HG02798 (cell line): ENCODE data around the gene KATNB1.
"Not testable (repeated sequence)": the region's sequence is repeated elsewhere in the genome, so short reads cannot be mapped to it uniquely, and the experiment has no call there.

ENCODE experiments used
- ATAC-seq: cut with Tn5 transposase; IDR thresholded peaks from one replicate; pipeline ENCODE4 v1.9.1; 2021; ENCODE audit warnings: mild to moderate bottlenecking; ENCODE audit not compliant: unreplicated experiment, poor library complexity

The KATNB1 gene

DNA sequence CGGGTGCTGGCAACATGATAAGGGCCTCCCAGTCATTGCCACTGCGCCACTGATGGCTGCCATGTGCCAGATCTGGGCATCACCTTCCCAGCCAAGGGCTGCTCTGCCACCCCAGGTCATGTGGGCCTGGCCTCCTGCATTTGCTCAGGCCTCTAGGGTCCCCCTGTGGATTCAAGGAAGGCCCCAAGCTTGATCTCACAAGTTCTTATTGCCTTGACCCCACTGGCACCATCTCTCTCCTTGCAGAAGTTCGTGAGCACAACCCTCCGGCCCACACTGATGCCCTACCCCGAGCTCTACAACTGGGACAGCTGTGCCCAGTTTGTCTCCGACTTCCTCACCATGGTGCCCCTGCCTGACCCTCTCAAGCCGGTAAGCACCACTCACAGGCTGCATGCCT lies 35.7 kb upstream of the KATNB1 start:
- ATAC-seq: no peak

DNA sequence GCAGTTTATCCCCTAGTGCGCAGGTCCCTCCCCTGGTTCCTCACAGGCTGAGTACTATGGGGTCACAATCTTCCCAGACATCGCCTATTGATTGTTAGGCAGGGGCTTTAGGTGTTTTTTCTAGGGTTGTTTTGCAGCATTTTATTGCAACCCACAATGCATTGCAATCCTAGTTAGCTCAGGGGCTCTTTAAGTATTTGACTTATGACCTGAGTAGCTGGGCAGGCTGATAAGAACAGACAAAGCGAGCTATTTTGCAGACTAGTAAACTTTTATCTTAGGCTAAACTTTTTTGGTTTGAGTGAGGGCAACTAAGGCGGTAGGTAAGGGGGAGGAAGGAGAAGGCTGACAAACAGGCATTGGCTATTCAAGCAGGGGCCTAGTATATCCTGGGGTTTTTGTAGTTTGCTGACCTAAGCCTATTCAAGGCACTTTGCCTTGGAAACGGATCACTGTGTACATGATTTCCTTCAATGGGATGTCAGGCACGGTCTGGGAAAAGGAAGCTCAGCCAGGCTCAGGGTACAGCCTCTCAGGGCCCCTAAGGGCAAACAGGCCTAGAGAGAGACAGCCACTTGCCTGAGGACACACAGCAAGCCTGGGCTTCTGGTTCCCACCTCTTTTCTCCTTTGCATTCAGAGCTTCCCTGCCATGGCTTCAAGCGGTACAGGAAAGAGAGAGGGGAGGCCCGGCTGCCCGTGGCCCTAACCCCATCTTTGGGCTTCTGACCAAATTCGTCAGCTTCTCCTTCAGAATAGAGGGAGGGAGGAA lies 34.6 kb upstream of the KATNB1 start:
- ATAC-seq: no peak

DNA sequence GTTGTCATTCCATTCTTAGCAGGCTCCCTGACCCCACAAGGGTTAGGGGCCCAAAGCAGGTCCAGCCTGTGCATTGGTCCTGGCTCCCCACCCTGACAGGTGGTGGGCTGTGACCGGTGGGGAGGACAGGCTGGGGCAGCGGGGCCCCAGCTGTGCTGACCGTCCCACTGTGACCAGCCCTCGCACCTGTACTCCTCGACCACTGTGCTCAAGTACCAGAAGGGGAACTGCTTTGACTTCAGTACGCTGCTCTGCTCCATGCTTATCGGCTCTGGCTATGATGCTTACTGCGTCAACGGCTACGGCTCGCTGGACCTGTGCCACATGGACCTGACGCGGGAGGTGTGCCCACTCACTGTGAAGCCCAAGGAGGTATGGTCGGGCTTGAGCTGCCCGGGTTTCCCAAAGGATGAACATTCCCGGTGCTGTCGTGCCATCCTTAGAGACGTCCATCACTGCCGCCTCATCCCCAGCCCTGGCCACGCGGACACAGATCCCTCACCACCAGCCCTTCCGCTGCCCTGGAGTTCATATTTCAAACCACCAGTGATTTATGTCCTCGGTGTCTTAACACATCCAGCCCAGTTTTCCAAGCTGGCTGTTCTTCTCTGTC lies 33.7 kb upstream of the KATNB1 start:
- no peak for ATAC-seq

DNA sequence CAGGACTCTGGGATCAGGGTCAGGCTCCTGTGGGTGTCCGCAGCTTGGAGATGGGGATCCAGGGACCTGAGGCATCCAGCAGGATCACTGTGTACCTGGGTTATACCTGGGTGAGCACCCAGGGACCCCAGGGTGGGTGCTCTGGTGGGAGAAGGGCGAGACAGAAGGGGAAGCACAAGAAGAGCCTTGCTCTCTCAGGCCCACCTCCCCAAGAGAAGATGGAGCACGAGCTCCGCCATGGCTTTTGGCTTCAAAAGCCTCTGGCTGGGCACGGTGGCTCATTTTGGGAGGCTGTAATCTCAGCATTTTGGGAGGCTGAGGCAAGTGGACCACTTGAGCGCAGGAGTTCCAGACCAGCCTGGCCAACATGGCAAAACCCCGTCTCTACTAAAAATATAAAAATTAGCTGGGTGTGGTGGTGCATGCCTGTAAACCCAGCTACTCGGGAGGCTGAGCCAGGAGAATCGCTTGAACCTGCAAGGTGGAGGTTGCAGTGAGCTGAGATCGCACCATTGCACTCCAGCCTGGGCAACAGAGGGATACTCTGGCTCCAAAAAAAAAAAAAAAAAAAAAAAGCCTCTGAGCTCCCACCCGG lies 32.1 kb upstream of the KATNB1 start:
- ATAC-seq: no peak

- ATAC-seq: no peak
Observed at GRCh38 chr16:57704011-57704904, 31.3 kb upstream of the KATNB1 start.

GRCh38 chr16:57704905-57705852 lies 30.4 kb upstream of the KATNB1 start:
- no peak for ATAC-seq

DNA sequence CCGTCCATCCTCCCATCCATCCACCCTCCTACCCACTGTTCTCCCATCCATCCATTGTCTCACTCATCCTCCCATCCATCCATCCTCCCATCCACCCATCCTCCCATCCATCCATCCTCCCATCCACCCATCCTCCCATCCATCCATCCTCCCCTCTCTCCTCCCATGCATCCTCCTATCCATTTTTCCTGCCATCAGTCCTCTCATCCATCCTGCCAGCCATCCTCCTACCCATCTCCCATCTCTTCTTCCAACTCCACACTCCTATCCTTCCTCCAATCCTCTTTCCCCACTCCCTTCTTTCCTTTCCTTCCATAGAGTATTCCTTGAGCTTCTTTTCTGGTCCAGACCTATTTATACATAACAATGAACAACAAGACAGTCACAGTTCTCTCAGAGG lies 28.9 kb upstream of the KATNB1 start:
- no peak for ATAC-seq

DNA sequence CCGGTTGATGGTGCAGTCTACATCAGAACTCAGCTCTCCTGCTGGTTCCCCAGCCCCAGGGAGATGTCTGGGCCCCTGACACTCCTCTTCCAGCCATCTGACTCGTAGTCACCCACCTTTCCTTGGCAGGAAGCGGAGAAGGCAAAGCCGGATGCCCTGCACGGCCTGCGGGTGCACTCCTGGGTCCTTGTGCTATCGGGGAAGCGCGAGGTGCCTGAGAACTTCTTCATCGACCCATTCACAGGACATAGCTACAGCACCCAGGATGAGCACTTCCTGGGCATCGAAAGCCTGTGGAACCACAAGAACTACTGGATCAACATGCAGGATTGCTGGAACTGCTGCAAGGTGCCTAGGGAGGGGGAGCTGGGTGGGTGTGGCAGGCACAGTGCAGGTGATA lies 28.2 kb upstream of the KATNB1 start:
- no peak for ATAC-seq

DNA sequence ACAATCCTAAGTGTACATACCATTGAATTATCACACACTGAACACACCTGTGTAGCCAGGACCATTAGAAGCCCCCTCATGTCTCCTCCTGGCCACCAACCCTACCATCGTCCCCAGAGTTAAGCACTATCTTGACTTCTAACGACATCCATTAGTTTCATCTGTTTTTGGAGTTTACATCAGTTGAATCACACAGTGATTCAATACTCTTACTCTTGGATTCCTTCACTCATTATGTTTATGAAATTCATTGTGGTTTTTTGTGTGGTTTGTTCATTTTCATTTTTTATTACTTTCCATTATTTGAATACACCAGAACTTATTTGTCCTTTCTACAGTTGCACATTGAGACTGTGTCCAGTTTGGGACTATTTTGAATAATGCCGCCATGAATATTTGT lies 27.4 kb upstream of the KATNB1 start:
- ATAC-seq: no peak

DNA sequence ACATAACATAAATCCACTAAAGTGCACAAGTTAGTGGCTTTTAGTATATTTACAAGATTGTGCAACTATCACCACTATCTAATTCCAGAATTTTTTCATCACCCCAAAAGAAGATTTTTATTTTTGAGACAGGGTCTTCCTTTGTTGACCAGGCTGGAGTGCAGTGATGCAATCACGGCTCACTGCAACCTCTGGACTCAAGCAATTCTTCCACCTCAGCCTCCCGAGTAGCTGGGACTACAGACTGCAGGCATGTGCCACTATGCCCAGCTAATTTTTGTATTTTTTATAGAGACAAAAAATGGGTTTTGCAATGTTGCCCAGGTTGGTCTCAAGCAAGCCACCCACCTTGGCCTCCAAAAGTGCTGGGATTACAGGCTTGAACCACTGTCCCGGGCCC lies 25.9 kb upstream of the KATNB1 start:
- no peak for ATAC-seq

GRCh38 chr16:57711346-57711745 lies 24.2 kb upstream of the KATNB1 start:
- no peak for ATAC-seq

DNA sequence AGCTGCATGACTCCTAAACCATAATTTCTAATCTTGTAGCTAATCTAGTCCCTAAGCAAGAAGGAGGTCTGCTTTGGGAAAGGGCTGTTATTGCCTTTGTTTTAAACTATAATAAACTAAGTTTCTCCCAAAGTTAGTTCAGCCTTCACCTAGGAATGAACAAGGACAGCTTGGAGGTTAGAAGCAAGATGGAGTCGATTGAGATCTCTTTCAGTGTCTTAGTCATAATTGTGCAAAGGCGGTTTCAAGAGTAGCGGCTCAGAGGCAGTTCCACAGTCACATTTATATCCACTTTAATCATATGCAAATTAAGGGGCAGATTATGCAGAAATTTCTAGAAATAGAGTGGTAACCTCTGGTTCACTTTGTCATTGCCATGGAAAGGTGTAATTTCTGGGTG lies 23.6 kb upstream of the KATNB1 start:
- ATAC-seq: no peak

GRCh38 chr16:57712569-57712968 lies 23.0 kb upstream of the KATNB1 start:
- ATAC-seq: not testable (repeated sequence)

GRCh38 chr16:57713596-57713995 lies 22.0 kb upstream of the KATNB1 start:
- no peak for ATAC-seq

GRCh38 chr16:57714047-57714446 lies 21.5 kb upstream of the KATNB1 start:
- no peak for ATAC-seq

GRCh38 chr16:57720142-57720575 lies 15.4 kb upstream of the KATNB1 start:
- no peak for ATAC-seq

GRCh38 chr16:57721356-57722209 lies 14.0 kb upstream of the KATNB1 start:
- ATAC-seq: no peak

DNA sequence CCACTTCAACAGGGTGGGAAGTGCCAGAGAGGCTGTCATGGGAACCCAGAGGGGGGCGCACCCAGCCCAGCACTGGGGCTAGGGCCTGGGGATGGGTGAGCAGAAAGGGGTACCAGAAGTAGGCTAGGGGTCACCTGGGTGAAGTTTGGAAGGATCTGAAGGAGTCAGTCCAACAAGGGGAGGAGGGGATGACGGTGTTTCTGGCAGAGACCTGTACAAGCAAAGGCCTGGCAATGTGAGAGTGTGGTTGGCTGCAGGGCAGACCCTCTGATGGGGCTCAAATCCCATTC lies 13.4 kb upstream of the KATNB1 start:
- ATAC-seq: no peak

DNA sequence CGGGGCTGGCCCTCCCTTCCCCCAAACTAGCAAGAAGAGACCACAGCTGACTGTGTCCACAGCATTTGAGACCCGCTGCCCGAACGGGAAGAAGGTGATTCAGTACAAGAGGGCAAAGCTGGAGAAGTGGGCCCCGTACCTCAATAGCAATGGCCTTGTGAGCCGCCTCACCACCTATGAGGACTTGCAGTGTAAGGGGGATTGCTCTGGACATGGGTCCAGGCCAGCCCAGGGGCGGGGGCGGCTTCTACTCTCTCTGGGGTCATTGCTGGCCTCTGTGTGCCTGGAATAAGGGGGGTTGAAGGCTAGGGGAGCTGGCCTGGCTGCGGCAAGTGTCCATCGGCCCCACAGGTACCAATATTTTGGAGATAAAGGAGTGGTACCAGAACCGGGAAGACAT lies 12.9 kb upstream of the KATNB1 start:
- no peak for ATAC-seq
